Stimulated activated CD4-positive, alpha-beta T cell treated with anti-CD3 and anti-CD28 coated beads, Interleukin-1b, Interleukin-23, amount 100 ng/mL, for 1 hour (primary cell): ENCODE results near the gene TLCD3B.

Source experiments
- DNase-seq, 2 donors: peaks; one replicate each; pipeline ENCODE4 v3.0.0-alpha.2; 2020; ENCODE audit warnings: low read depth in 2 of 2

Gene TLCD3B, protein sequence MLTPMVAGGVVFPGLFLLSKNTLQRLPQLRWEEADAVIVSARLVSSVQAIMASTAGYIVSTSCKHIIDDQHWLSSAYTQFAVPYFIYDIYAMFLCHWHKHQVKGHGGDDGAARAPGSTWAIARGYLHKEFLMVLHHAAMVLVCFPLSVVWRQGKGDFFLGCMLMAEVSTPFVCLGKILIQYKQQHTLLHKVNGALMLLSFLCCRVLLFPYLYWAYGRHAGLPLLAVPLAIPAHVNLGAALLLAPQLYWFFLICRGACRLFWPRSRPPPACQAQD

DNA sequence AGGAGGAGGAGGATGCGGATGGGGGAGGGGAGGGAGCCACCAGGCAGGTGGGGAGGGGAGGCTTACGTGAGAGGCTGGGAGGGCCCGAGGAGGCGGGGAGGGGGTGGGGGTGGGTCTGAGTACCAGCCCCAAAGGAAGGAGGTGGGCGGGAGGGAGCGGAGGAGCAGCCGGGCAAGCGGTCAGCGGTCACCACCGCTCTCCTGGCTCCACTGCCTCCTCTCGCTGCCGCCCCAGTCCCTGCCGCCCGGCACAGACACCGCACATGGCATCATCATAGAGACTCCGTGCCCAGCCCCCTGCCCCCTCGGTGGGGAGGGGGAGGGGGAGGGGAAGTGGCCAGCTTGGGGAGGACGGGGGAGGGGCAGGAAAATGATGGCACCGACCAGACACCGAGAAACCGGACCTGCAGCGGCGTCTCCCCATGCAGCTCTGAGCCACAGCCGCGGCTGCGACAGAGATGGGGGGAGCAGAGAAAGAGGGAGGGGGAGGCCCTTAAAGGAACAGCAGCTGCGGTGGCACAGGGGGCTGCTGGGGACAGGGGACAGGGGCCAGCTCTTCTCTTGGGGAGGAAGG, at the start of gene TLCD3B:
TSS of gene TLCD3B (minus strand) at position 431 of the 573 bp plus-strand sequence. CDS start 744 bp downstream, outside the sequence.
- DNase-seq: no peak

DNA sequence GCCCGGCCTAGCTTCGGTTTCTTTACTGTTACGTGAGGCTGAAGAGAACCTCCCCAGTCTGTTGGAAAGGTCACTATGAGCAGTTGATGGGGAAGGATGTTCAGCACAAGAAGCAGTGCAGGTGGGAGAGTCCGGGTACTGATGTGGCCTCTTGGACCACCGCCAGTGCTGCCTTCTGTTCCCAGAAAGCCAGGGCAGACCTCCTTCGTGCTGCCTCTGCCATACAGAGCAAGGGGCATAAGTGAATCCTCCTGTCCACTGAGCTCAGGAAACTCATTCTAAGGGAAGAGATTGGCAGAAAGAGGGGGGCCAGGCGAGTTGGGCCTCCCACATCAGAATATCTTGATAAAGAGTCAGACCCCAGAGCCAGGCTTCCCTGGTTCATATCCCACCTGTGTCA, 48.4 kb upstream of the TLCD3B start:
- no peak for DNase-seq

DNA sequence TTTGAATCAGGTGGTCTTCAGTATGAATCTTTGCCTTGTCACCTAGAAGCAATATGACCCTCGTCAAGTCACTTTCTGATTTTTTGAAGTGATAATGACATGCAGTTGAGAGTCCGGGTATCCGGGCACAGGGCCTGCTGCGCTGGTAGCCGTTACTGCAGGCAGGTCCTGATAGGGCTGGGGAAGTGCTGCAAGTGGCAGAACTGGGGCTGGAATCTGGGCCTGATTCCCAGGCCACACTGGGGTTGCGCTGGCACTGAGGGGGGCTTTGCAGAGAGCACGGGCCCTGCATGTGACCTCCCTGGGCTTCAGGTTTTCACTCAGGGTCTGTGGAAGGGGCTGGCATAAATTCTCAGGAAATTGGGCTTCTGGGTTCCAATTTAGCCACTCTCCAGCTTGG, 47.7 kb upstream of the TLCD3B start:
- DNase-seq: no peak

DNA sequence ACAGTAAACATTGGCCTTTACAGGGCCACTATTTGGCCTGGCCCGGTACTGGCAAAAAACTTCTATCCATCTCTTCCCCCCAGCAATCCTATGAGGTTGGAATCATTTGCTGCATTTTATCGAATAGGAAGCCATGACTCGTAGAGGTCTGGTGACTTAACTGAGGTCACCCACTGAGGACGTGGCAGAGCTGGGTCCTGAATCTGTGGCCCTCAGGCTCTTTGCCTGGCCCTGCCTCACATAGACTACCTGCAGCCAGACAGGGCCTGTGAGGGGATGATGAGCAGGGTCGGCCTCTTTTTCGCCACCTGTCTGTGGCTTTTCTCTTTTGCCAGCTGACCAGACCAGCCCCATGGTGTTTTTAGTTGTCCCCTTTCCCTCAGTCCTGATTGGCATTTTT, 46.6 kb upstream of the TLCD3B start:
- no peak for DNase-seq

- no peak for DNase-seq
Observed at GRCh38 chr16:30076276-30076791, 45.3 kb upstream of the TLCD3B start.

- peak; percentile 60 to 79 for DNase-seq
Observed at GRCh38 chr16:30075503-30076275, 44.6 kb upstream of the TLCD3B start, which contains the start of gene PPP4C. TSS of gene PPP4C (plus strand) at chr16:30075994. CDS start at chr16:30076378, 384 bp downstream.

- no peak for DNase-seq
Observed at GRCh38 chr16:30070490-30070889, 39.4 kb upstream of the TLCD3B start.

- no peak for DNase-seq
Observed at GRCh38 chr16:30069611-30070462, 38.8 kb upstream of the TLCD3B start.

DNA sequence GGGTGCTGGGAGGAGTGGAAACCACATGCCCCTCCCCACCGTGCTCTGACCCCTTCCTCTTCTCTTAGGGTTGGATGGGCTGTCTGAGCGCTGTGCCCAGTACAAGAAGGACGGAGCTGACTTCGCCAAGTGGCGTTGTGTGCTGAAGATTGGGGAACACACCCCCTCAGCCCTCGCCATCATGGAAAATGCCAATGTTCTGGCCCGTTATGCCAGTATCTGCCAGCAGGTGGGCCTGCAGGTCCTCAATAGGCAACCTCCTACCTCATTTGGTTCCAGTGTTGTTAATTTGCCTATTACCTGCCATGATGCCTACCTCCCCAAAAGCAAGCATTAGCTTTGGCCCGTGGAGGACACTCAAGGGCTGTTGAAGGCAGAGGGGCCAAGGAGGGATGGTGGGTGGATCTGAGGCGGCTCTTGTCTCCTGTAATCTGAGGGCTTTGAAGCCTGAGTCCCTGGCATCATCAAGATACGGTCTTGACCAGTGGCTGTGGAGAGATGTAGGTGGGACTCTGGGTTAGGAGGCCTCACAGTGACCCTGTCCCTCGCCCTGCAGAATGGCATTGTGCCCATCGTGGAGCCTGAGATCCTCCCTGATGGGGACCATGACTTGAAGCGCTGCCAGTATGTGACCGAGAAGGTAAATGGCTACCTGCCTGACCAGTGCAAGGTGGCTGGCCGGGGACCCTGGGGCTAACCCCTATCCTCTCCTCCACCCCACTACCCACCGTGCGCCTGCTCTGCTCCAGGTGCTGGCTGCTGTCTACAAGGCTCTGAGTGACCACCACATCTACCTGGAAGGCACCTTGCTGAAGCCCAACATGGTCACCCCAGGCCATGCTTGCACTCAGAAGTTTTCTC, 37.9 kb upstream of the TLCD3B start:
- DNase-seq: no peak

DNA sequence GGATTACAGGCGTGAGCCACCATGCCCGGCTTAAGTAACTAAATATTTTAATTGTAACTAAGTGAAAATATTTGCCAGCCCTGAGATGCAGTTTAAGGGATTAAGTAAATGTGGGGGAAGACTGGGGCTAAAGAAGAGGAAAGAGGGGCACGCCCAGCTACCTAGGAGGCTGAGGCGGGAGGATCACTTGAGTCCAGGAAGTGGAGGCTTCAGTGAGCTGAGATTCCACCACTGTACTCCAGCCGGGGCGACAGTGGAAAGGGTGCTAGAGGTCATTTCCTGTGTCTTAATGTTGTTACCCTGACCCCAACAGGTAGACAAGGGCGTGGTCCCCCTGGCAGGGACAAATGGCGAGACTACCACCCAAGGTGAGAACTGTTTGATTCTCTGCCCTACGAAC, 37.3 kb upstream of the TLCD3B start:
- DNase-seq: no peak

GRCh38 chr16:30067584-30067916, 36.5 kb upstream of the TLCD3B start:
- DNase-seq: no peak

DNA sequence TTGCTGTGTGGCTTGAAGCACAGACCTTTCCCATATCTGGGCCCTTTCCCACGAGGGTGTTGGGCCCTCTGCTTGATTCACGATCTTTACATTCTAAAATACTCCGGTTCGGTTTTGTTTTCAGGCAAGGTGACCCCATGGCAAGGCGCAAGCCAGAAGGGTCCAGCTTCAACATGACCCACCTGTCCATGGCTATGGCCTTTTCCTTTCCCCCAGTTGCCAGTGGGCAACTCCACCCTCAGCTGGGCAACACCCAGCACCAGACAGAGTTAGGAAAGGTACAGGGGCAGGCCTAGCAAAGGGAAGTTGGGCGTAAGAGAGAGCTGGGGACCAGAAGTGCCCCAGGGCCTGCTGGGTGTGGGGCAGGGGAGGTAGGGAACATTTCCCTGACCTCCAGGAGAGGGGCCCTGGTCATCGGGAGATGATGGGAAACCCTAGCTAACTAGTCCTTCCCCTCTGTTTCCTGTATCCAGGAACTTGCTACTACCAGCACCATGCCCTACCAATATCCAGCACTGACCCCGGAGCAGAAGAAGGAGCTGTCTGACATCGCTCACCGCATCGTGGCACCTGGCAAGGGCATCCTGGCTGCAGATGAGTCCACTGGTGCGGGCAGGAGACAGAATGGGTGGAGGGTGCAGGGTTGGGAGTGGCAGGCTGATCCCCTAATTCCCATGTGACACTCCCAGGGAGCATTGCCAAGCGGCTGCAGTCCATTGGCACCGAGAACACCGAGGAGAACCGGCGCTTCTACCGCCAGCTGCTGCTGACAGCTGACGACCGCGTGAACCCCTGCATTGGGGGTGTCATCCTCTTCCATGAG, 35.9 kb upstream of the TLCD3B start:
- no peak for DNase-seq

DNA sequence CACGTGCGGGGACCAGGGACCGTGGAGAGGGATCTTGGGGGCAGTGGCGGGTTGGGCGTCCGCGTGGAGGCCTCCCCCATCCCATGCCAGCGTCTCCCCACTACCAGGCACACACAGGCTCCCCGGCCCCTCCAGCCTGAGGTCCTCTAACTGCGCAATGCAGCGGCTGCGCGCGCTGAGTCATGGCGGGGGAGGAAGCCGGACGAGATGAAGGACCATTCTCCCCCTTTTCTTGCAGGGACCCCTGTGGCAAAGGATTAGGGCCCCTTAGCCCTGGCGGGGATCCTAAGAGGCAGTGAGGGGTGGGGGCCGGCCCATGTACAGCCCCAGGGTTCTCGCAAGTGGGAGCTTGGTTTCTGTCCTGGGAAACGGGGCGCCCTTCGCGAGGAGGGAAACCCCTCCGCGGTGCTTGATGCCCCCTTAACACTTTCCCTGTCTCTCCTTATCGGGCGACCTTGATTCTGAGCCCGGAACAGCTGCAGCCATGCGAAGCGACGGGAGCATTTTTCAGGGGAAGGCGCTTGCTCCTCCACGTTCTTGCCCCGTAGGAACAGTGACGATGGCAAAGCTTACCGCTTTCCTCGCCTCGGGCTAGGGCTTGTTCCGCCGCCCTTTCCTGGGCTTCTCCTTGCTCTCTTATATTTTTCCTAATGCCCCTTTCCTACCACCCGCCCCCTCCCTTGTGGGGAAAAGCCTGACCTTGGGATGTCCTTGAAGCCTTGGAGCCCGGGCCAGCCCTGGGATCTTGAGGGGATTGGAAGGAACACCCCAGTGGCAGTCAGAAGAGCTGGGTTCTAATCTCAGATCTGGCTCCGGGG, 35.1 kb upstream of the TLCD3B start:
- no peak for DNase-seq

DNA sequence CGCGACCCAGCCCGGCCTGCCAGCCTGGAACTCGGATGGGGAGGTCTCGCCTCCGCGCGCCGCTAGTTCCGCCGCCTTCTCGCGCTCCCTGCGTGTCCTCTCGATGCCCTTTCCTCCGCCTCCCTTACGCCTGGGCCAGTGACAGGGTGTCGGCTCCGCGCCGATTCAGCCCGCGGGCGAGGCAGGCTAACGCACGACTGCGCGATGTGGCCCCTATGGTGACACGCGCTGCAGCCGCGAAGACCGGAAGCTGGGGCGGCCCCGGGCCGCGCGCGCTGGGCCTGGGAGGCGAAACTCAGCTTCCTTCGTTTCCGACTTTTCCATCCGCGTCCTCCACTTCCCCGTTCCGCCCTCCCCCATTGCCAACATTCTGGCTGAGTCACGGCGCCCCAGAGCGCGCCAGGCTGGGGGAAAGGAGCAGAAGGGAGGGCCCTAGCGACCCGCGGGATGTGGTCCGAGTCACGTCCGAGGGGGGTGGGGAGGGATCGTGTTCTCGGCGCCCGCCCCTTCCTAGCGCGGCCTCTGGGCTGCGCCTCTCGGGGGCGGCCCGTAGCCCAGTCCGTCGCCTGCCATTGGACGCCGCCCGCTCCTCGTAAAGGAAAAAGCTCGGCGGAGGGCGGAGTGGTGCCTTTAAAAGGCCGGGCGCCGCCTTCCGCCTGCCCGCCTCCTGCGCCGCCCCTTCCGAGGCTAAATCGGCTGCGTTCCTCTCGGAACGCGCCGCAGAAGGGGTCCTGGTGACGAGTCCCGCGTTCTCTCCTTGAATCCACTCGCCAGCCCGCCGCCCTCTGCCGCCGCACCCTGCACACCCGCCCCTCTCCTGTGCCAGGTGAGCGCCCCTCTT, 34.3 kb upstream of the TLCD3B start, which contains the start of gene ALDOA:
TSS of gene ALDOA (plus strand) at position 659 of the 841 bp plus-strand sequence. CDS start 1,138 bp downstream, outside the sequence.
- DNase-seq: peak; percentile 89 to 94

- no peak for DNase-seq
Observed at GRCh38 chr16:30064729-30065101, 33.6 kb upstream of the TLCD3B start.

DNA sequence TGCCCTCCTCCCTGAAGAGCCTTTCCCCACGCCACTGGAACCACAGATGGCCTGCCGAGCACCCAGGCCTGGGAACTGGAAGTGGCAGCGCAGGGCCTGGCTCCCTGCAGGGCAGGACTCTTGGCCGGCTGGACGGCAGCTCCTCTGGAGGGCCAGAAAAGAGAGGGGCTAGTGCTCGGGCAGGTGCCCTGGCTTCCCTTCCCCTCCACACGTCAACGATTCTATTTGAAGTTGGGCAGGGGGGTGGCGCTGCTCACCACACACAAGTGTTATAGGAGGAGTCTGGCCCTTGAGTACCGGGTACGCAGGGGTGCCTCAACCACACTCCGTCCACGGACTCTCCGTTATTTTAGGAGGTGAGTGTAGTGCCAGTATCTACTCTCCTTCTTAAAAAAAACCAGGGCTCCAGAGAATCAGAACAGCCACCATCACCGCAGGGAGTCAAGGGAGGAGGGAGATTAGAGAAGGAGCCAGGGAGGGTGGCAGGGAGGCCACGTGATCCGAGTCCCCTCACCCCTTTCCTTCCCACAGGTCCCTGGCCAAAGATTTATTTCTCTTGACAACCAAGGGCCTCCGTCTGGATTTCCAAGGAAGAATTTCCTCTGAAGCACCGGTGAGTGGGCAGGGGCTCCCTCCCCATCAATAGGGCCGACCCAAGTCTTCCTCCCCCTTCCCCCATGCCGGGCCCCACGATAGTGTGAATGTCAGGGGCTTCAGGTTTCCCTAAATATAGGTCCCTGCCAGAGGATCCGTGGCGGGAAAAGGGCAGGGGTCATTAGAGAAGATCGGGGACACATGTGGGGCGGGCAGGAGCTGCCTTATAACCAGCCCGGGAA, 33.0 kb upstream of the TLCD3B start:
- DNase-seq: peak in 1 of 2 donors; percentile 44

- no peak for DNase-seq
Observed at GRCh38 chr16:30063278-30063892, 32.3 kb upstream of the TLCD3B start.
